A673 (cell line): ENCODE measurements around the gene TAGLN. TPM values are rescaled to one million over a fixed set of nuclear protein-coding genes. Genes with fewer than 3 reads are reported as not detected.

Experiments used
- BruUV-seq: library from RNA; stranded (reverse); fragments of 400-500 nt; replicated peaks from 2 replicates; lab custom pipeline; 2021; lab: Mats Ljungman, UMichigan
- CTCF ChIA-PET: fragments of 300-600 bp; sonication (Branson Sonifier 250); formaldehyde crosslinking; loops from one replicate; lab custom pipeline; 2022; ENCODE audit warnings: antibody characterized with exemption; lab: Charles Lee
- POLR2A ChIA-PET: fragments of 300-600 bp; sonication (Branson Sonifier 250); formaldehyde crosslinking; loops from one replicate; lab custom pipeline; 2022; ENCODE audit warnings: antibody characterized with exemption; ENCODE audit not compliant: low non-redundant PET; lab: Charles Lee
- DNase-seq: peaks from one replicate; pipeline ENCODE4 v3.0.0-alpha.2; 2015; ENCODE audit warnings: low spot score
- H3K27ac ChIP-seq: fragments of 200-600 bp; sonication (generic); 2 replicates; pipeline ENCODE4 v1.5.1; 2016; ENCODE audit warnings: mixed run types, low read depth, mild to moderate bottlenecking, mixed read lengths, antibody characterized with exemption, low read length; ENCODE audit not compliant: poor library complexity, severe bottlenecking
- H3K27me3 ChIP-seq: fragments of 200-600 bp; sonication (generic); replicated peaks from 2 replicates; pipeline ENCODE4 v1.6.1; 2017; ENCODE audit warnings: mixed run types, low read depth, mild to moderate bottlenecking, mixed read lengths, antibody characterized with exemption, low read length; ENCODE audit not compliant: insufficient read depth, poor library complexity
- H3K36me3 ChIP-seq: fragments of 200-600 bp; sonication (generic); 2 replicates; pipeline ENCODE4 v1.6.1; 2016; ENCODE audit warnings: mixed run types, mild to moderate bottlenecking, mixed read lengths, antibody characterized with exemption, low read length; ENCODE audit not compliant: insufficient read depth, poor library complexity, severe bottlenecking
- H3K4me1 ChIP-seq: fragments of 200-600 bp; sonication (generic); 2 replicates; pipeline ENCODE4 v1.6.1; 2017; ENCODE audit warnings: mixed run types, mild to moderate bottlenecking, mixed read lengths, antibody characterized with exemption, low read length; ENCODE audit not compliant: insufficient read depth, poor library complexity, severe bottlenecking
- H3K4me3 ChIP-seq: fragments of 200-600 bp; sonication (generic); 2 replicates; pipeline ENCODE4 v1.5.1; 2016; ENCODE audit warnings: low read depth, mixed run types, mild to moderate bottlenecking, mixed read lengths, low read length; ENCODE audit not compliant: poor library complexity, severe bottlenecking
- H3K9me3 ChIP-seq: fragments of 200-600 bp; sonication (generic); 2 replicates; pipeline ENCODE4 v1.6.1; 2016; ENCODE audit warnings: mixed run types, low read depth, mild to moderate bottlenecking, mixed read lengths, antibody characterized with exemption, low read length; ENCODE audit not compliant: poor library complexity, severe bottlenecking
- EZH2 ChIP-seq: fragments of 200-600 bp; sonication (generic); IDR thresholded peaks from 2 replicates; pipeline ENCODE4 v1.6.1; 2017; ENCODE audit warnings: borderline replicate concordance, low read depth, mild to moderate bottlenecking, mixed read lengths, antibody characterized with exemption, low read length; ENCODE audit not compliant: poor library complexity, severe bottlenecking
- intact Hi-C: fragments of 100-400 bp; cut with micrococcal nuclease; formaldehyde crosslinking; loops from one replicate; pipeline ENCODE4 v1.10.0; 2022; ENCODE audit not compliant: unreplicated experiment
- total RNA-seq: library from RNA; stranded (reverse); gene quantifications from 2 replicates; pipeline ENCODE4 v1.2.3, GENCODE V29; 2021
- TF ChIP-seq, protein P1 (sequence below): fragments of 300-800, 200-600 bp; sonication (generic); conservative IDR thresholded peaks from 2 replicates; pipeline ENCODE4 v1.5.1; 2017; ENCODE audit warnings: low read depth, mild to moderate bottlenecking, antibody characterized with exemption, low read length, moderate library complexity, mixed read lengths

Gene TAGLN
- total RNA-seq, 1 experiment from 2014 or later, result 27.2 TPM

DNA sequence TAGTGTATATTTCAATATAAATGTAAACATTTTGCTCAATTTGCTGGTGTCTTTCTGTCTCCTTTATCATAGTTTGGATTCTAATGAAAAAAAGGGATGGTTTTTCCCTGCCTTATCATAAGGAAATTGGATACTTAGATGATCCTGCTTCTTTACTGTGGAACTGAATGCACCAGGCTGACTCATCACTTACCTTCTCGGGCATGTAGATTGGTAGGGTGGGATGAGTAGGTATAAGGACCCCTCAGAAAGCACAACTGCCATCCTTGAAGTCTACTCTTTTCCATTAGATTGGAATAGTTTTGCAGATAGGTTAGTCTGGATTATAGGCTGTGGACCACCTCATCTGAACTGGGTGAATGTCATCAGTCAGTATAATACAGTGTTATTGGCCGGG is 28.2 kb upstream of the TAGLN start:
- no peaks in the 10 kb centered on the region for H3K4me1 ChIP-seq
- intact Hi-C loops, result no loop called here
- no peaks in the 10 kb centered on the region for H3K9me3 ChIP-seq
- DNase-seq, result no peak
- no peaks in the 10 kb centered on the region for H3K27me3 ChIP-seq
- ChIA-PET CTCF (no interaction called here), POLR2A (no interaction called here)
- H3K27ac ChIP-seq, result no peak overlapping the region
- no peak overlapping the region for H3K4me3 ChIP-seq
- no peak for TF ChIP-seq EZH2
- TF ChIP-seq, protein P1, sequence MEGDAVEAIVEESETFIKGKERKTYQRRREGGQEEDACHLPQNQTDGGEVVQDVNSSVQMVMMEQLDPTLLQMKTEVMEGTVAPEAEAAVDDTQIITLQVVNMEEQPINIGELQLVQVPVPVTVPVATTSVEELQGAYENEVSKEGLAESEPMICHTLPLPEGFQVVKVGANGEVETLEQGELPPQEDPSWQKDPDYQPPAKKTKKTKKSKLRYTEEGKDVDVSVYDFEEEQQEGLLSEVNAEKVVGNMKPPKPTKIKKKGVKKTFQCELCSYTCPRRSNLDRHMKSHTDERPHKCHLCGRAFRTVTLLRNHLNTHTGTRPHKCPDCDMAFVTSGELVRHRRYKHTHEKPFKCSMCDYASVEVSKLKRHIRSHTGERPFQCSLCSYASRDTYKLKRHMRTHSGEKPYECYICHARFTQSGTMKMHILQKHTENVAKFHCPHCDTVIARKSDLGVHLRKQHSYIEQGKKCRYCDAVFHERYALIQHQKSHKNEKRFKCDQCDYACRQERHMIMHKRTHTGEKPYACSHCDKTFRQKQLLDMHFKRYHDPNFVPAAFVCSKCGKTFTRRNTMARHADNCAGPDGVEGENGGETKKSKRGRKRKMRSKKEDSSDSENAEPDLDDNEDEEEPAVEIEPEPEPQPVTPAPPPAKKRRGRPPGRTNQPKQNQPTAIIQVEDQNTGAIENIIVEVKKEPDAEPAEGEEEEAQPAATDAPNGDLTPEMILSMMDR, result no peak
- peaks cover 60% of the 10 kb centered on the region for H3K36me3 ChIP-seq
- BruUV-seq, result no TSS peak

DNA sequence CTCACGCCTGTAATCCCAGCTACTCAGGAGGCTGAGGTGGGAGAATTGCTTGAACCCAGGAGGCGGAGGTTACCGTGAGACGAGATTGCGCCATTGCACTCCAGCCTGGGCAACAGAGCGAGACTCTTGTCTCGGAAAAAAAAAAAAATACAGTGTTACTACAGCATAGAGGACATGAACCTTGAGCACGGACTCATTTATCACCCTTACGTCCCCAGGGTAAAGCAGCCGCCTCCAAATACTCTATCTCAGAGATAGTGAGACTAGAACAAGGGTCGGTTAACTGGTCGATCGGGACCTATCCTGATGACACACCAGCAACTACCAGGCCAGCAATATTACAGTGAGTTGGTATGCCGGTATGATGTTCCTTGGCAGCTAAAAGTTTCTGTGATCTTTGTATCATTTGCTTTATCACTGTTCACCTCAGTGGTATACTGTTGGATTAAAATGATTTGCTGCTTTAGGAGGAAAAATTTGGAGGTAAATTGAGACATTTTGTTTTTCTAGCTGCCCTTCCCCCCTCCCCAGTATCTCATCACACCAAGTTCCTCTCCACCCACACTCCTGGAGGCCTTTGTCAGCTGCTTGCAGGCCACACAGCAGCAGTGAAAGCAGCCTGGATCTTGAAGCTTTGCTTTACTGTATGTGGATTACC is 27.6 kb upstream of the TAGLN start:
- no peak overlapping the region for H3K27ac ChIP-seq
- H3K4me1 ChIP-seq, result no peaks in the 10 kb centered on the region
- intact Hi-C loops, result no loop called here
- peaks cover 55% of the 10 kb centered on the region for H3K36me3 ChIP-seq
- no peaks in the 10 kb centered on the region for H3K27me3 ChIP-seq
- no peak for TF ChIP-seq EZH2
- TF ChIP-seq, protein P1, result no peak
- H3K4me3 ChIP-seq, result no peak overlapping the region
- CTCF ChIA-PET, result no interaction called here
- no peak for DNase-seq
- H3K9me3 ChIP-seq, result no peaks in the 10 kb centered on the region
- BruUV-seq, result no TSS peak
- POLR2A ChIA-PET, result no interaction called here

DNA sequence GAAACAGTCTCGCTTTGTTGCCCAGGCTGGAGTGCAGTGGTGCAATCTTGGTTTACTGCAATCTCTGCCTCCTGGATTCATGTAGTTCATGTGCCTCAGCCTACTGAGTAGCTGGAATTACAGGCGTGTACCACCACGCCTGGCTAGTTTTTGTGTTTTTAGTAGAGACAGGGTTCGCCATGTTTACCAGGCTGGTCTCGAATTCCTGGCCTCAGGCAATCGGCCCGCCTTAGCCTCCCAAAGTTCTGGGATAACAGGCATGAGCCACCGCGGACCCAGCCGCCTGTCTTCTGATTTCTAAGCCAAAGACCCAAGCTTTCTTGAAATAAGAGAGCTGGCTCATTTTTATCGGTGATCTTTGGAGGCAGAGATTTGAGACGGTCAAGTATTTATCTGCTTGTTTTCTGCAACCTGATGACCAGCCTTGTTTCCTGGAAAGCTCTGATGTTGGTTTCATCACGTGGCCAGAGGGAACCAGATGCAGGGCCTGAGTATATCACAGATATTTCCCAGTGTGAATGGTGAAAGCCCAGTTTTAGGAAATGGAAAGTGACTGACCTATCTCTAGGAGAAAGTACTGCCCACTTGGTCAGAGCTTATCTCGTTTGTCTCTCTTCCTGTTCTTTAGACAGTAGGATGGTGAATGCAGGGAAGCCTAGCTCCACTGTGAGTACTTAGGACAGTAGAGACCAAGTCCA is 26.3 kb upstream of the TAGLN start:
- intact Hi-C loops, result no loop called here
- Histone ChIP-seq H3K4me3 (no peak overlapping the region), H3K36me3 (peaks cover 41% of the 10 kb centered on the region), H3K27ac (peak overlapping the region; percentile 4), H3K9me3 (no peaks in the 10 kb centered on the region), H3K27me3 (no peaks in the 10 kb centered on the region), H3K4me1 (peaks cover 3% of the 10 kb centered on the region)
- POLR2A ChIA-PET, result no interaction called here
- no TSS peak for BruUV-seq
- TF ChIP-seq, protein P1, result no peak
- TF ChIP-seq EZH2, result no peak
- no peak for DNase-seq
- CTCF ChIA-PET, result no interaction called here
